ENCODE data around the gene LDLRAD4.

LDLRAD4 gene

DNA sequence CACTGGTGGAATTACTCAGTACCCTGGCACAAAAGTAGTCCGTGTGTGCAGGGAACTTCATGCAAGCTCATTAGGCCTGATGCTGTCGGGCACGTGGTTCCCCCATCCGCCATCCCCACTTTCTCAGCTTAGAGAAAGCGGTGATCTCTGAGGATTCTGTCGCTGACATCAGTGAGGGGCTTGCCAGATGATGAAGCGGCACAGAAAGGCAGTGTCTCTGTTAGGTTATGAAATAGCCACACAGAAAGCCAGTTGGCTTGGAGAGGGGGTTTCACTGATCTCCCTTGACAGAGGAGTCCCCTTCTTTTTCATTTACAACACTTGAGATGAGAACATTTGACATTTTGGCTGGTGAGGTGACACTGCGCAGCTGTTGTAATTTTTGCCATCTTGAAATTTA is 328.1 kb downstream of the LDLRAD4 start:
- no peak for DNase-seq

DNA sequence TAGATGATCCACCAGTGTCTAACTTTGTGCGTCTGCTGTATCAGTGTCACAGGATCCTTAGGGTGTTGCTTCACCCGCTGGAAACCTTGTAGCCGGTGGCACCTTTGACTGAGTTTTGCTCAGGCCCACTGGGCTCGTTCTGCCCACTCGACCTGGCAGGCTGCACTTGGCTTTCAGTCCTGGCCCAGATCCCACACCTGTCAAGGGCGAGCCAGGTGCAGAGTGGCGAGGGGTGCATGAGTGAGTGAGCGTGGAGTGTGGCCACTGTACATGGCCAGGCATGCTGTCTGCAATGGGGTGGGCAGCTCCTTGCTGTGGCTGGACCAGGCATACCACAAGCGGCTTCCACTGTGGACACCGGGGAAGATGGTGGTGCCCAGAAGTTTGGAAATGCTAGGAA is 328.8 kb downstream of the LDLRAD4 start:
- no peak for DNase-seq

- DNase-seq = no peak
These were observed 329.7 kb downstream of the LDLRAD4 start for GRCh38 chr18:13548106-13548819.

DNA sequence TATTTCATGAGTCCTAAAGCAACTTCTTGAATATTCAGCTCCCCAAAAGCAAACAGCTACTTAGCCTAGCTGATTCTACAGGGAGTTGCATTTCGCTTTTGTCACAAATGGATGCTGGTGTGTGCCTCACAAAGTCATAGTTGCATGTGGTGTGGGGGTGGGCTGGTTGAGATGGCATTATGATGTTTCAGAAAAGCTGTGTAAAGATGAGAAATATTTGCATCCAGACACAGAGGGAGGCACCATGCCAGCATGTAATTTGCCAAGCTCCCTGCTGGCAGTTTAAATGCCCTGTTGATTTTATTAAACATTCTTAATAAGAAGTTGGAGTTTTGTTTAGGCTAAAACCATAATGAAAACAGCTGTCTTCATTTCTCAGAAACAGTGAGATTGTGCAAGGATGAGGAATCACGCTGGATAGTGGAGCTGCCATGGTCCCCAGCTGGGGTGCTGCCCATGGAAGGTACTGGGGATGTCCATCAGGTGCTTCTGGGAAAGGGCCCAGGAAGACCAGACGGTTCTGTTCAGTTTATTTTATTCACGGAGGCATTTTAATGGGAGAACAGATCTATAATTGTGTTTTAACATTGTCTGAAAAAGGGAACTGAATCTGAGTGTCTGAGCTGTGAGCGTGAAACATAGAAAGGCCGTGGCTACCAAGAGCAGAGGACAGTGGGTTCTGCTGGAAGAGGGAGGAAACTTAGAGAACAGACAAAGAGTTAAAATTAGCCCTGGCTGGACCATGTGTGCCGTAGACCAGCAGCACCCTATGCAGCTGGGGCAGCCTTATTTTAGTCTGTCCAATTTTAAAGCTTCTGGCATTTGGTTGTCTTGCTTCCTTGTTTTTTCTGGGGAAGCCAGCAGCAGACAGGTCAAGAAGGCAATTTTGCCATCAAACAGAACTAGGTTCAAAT is 330.7 kb downstream of the LDLRAD4 start:
- DNase-seq = no peak

GRCh38 chr18:13549880-13550232 is 331.3 kb downstream of the LDLRAD4 start:
- DNase-seq = no peak

GRCh38 chr18:13550418-13551304 is 332.1 kb downstream of the LDLRAD4 start:
- DNase-seq = no peak

- no peak for DNase-seq
These were observed 332.7 kb downstream of the LDLRAD4 start for GRCh38 chr18:13551305-13551603.

- no peak for DNase-seq
These were observed 333.5 kb downstream of the LDLRAD4 start for GRCh38 chr18:13551841-13552733.

DNA sequence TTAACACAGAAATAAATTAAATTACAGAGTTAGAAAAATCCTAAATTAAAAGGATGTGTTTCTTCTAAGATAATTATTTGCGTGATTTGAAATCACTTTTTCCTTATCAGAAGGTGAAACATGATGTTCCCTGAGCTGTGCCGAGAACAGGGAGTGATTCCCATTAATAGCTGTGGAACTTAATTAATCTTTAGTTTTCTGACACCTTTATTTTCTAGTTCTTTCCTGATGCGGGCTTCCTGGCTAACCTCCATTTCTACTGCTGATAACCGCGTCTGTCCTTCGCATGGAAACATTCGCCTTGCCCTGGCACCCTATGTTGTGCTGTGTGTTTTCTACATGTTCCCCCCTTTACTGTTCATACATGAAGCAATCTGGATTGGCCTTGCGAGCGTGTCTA is 334.9 kb downstream of the LDLRAD4 start:
- DNase-seq = no peak

DNA sequence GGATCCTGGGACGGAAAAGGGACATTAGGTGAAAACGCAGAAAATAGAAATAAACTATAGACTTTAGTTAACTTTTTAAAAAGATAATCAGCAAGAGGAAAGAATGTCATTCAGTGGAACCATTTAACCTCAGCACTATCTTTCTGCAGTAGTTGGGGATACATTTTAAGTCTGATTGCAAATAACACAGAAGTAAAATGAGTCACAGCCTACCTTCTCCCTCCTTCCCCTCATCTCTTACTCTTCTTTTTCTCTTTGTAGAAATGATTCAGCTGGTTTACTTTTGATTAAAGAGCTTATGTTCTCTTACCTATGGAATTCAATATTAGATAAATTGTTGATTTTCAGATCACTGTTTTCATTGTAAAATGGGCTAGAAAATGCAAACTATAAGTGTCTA is 336.6 kb downstream of the LDLRAD4 start:
- no peak for DNase-seq

GRCh38 chr18:13555865-13556264 is 337.3 kb downstream of the LDLRAD4 start:
- no peak for DNase-seq

DNA sequence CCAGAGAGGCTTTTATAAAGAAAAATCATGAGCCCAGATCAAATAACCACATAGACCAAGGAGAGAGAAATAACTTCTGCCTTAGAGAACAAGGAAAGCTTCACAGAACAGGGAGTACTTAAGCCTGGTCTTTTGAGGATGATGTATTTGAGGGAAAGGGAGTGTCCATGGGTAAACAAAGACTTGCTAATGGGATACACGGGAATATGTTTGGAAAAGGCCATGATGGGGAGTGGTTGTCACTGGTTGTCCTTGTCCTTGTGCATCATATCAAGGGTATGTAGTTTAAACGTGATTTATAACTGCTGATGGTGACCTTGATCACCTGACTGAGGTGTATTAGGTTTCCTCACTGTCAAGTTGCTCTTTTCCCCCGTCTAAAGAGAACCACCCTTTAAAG is 337.9 kb downstream of the LDLRAD4 start:
- DNase-seq = no peak

DNA sequence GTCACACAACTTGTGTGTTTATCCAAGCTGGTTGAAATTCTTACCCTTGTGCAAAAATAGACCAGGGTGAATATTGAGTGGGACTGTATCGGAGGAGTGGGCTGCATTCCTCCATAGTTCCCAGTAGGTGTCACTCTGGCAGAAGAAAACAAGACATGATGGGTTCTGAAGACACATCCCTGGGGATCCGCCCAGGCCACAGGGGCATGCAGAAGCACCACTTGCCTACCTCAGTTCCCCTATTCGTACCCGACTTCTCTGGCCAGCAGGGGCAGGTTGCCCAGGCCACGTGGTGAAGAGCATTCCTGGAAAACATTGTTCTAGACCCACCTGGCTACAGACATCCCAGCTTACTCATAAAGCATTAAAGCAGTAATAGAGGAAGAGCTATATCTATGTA is 339.6 kb downstream of the LDLRAD4 start:
- DNase-seq = no peak

- no peak for DNase-seq
These were observed 340.2 kb downstream of the LDLRAD4 start for GRCh38 chr18:13558790-13559189.

DNA sequence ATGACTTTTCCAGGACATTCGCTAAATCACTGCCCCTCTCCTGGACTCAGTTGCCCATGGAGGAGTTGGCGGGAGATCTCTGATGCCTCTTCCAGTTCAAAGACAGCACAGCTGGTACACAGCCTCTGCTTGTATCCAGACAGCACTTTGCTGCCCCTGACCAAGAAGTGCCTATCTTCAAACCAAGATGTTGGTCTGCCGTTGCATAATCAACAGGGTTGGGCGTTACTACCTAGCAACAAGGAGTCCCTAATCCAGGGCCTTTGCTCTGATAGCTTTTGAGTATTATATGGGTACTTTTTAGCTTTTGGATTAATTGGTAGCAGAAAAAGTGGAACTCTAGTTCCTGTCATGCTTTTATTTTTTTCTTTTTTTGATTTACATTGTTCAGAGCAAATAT is 341.2 kb downstream of the LDLRAD4 start:
- no peak for DNase-seq

DNA sequence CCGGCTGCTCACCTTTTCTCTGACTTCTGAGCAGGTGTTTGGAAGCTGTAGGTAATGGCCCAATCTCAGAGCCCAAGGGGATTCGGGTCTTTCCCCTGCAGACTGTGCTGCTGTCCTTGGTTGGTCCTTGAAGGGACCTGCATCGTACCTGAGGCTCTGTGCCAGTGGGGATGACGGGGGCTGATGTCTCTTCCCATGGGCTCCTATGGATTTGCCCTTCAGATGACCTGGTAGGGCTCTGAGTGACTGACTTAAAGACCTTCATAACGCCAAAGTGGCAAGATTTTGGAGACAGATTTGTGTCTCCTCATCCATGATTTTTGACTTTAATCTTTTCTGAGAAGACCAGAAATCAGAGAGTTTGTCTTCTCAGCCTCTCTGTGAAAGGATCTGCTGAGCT is 341.7 kb downstream of the LDLRAD4 start:
- DNase-seq = no peak

DNA sequence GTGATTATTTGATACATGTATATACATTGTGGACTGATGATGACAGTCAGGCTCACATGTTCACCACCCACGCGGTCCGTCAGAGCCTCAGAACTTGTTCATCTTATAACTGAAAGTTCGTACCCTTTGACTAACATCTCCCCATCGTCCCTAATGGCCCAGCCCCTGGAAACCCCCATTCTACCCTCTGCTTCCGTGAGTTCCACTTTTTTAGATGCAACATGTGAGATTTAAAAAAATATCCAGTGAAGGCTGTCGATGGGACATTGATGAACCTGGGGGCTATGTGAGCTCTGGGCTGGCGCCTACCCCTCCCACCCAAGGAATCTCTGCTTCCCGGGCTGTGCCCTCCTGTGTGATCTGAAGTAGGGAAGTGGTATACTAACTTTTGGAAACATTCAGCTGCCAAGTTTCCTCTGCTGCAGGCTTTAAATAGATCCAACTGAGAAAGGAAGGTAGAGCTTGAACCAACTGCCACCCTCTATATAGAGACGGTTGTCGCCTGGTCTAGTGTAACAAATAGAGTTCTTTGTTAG is 344.0 kb downstream of the LDLRAD4 start:
- no peak for DNase-seq

DNA sequence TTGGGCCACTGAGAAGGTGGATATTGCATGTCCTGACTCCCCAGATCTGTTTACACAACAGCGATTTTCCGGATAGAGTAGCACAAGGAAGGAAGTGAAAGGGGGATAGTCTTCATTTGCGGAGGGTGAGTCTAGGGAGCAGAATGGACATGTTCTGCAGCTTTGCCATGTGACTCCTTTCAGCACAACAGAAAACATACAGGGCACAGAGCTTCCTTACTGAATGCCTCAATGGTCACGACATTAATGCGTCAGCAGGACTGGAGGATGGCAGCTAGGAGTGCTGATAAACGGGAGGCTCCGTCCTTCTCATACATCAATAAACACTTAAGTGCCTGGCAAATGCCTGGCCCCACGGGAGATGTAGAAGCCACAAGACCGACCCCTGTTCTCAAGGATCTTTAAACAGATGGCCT is 344.8 kb downstream of the LDLRAD4 start:
- no peak for DNase-seq

DNA sequence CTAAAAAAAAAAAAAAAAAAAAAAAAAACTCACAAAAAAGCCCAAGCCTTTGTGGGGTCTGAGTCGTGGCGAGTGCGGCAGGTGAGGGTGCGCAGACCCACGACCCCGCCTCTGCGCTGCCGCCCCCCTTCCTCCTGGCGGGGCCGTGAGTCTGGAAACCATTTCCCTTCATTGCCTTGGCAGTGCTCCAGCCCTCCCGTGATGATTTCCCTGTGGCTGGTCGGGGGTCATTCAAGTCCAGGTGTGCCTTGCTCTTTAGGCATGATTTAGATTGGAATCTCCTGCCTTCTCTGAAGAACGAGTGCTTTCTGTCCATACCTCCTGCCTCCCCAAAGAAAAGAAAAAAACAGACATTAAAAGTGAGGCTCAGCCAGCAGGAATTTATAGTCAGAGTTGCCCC is 346.0 kb downstream of the LDLRAD4 start:
- no peak for DNase-seq

- DNase-seq = no peak
These were observed 346.7 kb downstream of the LDLRAD4 start for GRCh38 chr18:13565228-13565627.

DNA sequence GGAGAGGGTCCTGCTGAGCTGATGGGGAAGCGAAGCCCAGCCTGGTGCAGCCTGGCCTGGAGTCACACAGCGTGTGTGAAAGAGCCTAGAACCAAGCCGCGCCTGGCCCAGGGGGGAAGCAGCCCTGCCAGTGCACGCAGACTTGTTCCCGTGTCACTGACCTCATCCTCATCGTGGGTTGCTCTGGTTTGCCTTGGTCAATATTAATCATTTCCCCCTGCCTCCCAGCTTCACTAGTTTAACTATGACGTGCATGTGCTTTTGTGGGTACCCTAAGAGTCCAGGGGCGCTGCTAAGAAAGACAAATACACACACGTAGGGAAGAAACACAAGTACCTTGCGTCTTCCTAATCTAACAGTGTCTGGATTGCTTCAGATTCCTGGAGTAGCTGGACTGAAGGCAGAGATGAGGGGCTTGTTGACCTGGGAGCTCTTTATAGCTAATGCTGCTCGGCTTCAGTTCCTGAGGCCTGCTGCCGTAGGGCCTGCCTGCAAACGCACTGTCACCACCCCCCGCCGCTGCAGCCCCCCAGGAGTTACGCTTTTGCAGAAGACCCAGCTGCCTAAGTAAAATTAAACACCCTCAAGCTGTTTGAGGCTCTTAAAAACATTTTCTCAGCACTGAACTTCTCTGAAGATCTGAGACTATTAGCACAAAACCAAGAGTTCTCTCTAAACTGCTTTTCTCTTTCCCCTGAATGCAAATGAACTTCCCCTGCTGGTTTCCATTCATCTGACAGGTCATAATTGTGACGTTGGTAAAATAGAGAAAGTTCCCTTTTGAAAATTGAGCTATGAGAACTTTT is 348.6 kb downstream of the LDLRAD4 start:
- DNase-seq = no peak
